ENCODE measurements around the gene AZIN2.
"Not testable (repeated sequence)": the region's sequence is repeated elsewhere in the genome, so short reads cannot be mapped to it uniquely, and the experiment has no call there.

The AZIN2 gene

DNA sequence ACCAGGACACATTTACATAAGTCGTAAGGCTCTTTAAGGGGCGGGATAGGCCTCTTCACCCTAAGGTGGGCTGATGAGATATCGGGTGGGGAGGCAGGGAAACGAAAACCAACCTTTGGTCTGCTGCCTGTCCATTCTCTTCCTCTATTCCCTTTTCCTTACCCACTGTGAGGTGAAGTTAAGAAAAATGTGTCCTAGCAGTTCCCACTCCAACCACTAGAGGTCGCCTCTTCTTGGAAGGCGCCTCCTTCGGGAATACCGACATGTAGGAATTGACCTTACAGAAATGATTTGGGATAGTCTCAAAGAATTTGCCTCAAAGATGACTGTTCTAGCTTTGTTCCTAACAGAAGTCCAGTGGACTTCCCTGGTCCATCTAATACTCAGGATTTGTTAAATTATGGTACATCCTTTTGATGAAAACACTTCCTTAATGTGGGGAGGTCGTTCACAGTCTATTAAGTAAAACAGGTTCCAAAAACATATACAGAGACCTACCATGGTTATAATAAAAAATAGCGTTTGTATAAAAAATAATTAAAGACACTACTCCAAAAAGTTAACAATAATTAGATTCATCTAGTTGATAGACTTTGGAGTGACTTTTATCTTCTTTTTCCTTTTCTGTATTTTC lies 14.1 kb downstream of the AZIN2 start:
- DNase-seq (ENCODE audit: low spot score), result peak; percentile 53

GRCh38 chr1:33096363-33097005 lies 15.5 kb downstream of the AZIN2 start:
- DNase-seq (ENCODE audit: low spot score), result no peak

GRCh38 chr1:33097137-33097611 lies 16.2 kb downstream of the AZIN2 start:
- DNase-seq (ENCODE audit: low spot score), result no peak

DNA sequence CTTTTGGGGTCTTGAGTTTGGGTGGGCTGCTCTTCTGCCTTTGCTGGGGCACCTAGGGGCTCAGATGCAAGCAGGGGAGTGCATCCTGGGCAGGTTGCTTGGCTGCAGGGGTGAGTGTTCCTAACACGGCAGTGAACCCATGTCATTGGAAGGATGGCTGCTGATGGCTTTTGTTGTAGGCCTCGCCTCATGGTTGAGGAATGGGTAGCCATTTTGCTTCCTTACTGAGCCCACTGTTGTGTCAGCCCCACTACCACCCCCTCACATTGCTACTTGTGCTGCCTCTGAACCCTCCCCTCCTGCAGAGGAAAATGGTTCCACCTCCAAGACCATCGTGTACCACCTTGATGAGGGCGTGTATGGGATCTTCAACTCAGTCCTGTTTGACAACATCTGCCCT lies 16.8 kb downstream of the AZIN2 start:
- DNase-seq (ENCODE audit: low spot score), result no peak

DNA sequence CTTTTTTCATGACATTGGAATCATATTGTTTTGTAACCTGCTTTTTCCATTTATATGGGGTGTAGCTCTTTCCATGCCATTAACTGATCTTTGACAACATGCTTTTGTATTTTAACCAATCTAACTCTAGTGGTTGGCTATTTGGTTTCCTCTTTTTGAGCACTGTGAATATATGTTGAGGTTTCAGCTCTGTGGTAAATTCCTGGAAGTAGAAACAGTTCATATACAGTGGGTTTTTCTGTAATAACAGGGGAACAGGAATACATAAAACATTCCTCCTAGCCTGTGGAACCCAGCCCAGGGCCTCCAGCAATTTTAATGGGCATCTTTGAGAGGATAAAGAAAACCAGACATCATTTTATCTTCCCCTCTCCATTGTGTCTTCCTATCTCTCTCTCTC lies 17.4 kb downstream of the AZIN2 start:
- DNase-seq (ENCODE audit: low spot score), result no peak

- DNase-seq (ENCODE audit: low spot score), result peak; percentile 94
Observed at GRCh38 chr1:33099290-33100118, 18.6 kb downstream of the AZIN2 start.

- DNase-seq (ENCODE audit: low spot score), result not testable (repeated sequence)
Observed at GRCh38 chr1:33100119-33100415, 19.1 kb downstream of the AZIN2 start.

DNA sequence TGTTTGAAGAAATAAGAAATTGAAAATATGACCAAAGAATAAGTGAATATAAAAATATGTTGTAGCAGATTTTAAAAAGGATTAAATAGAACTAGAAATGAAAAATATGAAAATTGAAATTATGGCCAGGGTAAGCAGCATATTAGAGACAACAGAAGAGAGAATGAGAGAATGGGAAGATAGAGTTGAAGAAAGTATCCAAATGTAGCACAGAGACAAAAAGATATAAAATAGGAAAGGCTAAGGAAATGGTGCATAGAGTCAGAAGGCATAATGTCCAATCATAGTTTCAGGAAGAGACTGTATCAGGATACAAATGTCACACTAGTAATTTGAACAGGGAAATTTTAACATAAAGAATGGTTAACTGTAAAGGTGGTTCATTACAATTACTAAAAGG lies 29.5 kb downstream of the AZIN2 start:
- no peak for DNase-seq (ENCODE audit: low spot score)

DNA sequence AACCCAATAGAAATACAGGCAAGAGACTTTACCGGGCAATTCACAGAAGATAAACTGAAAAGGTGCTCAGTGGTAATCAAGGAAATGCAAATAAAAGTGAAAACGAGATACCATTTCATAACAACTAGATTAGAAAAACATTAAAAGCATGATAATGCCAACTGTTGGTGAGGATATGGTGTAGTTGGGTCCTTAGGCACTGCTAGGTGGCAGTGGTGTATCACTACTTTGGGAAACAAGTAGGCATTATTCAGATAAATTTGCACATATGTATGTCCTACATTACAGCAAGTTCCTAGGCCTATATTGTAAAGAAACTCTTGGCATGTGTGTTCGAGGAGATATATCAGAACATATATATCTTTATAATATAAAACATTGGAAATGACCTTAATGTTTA lies 31.0 kb downstream of the AZIN2 start:
- DNase-seq (ENCODE audit: low spot score), result no peak

DNA sequence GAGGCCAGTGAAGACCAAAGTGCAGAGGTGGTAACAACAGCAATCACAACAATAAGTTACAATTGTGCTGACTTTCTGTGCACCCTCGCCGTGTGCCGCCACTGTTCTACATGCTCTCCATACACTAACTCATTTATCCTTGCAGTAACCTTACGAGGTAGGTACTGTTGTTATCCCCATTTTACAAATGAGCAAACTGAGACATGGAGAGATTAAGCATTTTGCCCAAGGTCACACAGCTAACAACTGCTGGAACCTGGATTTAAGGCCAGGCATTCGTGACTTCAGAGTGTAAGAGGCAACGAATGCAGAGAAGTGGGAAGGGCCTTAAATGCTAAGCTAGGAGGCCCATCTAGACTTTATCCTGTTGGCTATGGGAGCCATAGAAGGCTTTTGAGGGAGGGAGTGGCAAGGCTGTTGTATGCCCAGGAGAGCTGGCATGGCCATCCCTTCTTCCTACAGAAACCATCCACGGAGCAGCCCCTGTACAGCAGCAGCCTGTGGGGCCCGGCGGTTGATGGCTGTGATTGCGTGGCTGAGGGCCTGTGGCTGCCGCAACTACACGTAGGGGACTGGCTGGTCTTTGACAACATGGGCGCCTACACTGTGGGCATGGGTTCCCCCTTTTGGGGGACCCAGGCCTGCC lies 36.6 kb downstream of the AZIN2 start:
- DNase-seq (ENCODE audit: low spot score), result no peak

- DNase-seq (ENCODE audit: low spot score), result no peak
Observed at GRCh38 chr1:33118274-33118673, 37.3 kb downstream of the AZIN2 start.

- DNase-seq (ENCODE audit: low spot score), result no peak
Observed at GRCh38 chr1:33119050-33119449, 38.1 kb downstream of the AZIN2 start.

DNA sequence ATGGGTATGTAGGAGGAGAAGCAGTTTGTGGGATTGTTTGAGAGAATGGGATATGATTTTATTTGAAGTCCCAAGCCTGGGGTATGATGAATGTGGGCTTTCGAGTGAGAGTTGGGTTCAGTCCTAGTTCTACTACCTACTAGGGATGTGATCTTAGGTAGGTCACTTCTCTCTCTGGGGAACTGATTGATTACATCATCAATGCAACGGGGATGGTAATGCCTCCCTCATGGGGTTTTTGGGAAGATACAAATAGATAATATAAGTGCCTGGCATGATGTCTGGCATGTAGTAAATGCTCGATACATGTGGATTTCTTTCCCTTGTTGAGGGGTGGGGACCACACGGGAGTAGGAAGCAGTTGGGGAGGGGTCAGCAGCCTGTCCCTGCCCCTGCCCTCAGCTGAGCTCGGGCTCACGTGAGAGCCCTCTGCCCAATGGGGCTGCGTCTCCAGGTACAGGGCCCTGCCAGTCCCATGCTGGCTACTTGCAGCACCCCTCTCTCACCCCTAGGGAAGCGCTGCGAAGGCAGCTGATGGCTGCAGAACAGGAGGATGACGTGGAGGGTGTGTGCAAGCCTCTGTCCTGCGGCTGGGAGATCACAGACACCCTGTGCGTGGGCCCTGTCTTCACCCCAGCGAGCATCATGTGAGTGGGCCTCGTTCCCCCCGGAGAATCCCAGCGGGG lies 38.7 kb downstream of the AZIN2 start:
- DNase-seq (ENCODE audit: low spot score), result no peak

- no peak for DNase-seq (ENCODE audit: low spot score)
Observed at GRCh38 chr1:33120436-33121231, 39.7 kb downstream of the AZIN2 start.

DNA sequence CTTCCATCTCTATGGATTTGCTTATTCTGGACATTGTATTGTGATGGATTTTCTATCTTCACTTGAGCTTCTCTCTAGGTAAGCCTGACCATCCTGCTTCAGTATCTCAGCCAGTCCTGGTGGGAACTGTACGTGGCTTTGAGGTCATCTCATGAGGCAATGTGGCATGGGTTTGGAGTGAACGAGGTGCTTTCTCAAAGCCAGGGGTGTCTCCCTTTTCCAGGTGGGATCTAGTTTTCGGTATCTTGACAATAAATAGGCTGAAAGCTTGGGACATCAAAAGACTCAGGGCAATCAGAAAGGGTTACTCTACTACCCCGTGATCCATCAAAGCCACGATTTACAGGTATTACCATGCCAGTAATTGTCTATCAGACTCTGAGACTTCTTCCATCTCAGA lies 40.8 kb downstream of the AZIN2 start:
- no peak for DNase-seq (ENCODE audit: low spot score)

- DNase-seq (ENCODE audit: low spot score), result no peak
Observed at GRCh38 chr1:33122483-33123178, 41.7 kb downstream of the AZIN2 start.

- no peak for DNase-seq (ENCODE audit: low spot score)
Observed at GRCh38 chr1:33123266-33123665, 42.3 kb downstream of the AZIN2 start.

GRCh38 chr1:33124647-33125046 lies 43.7 kb downstream of the AZIN2 start:
- DNase-seq (ENCODE audit: low spot score), result not testable (repeated sequence)

GRCh38 chr1:33126411-33127000 lies 45.6 kb downstream of the AZIN2 start:
- DNase-seq (ENCODE audit: low spot score), result no peak

Measured in COLO829 (cell line).